CD8-positive, alpha-beta memory T cell (primary cell): ENCODE data around the gene TCL1A. TPM values are rescaled to one million over a fixed set of nuclear protein-coding genes. Genes with fewer than 3 reads are reported as not detected.
"Not testable (repeated sequence)": the region's sequence is repeated elsewhere in the genome, so short reads cannot be mapped to it uniquely, and the experiment has no call there.

Experiments used
- CTCF ChIA-PET: fragments of 350-600 bp; sonication (Branson Sonifier 250); formaldehyde crosslinking; loops from one replicate; lab custom pipeline; 2021; ENCODE audit warnings: antibody characterized with exemption; lab: Charles Lee
- POLR2A ChIA-PET: fragments of 350-600 bp; sonication (Branson Sonifier 250); formaldehyde crosslinking; loops from one replicate; lab custom pipeline; 2021; ENCODE audit warnings: antibody characterized with exemption; lab: Charles Lee
- DNase-seq, 5 donors: peaks; one replicate each; pipeline versions ENCODE4 v3.0.0 to v3.0.0-alpha.2; 2020 to 2022; ENCODE audit warnings: mixed read lengths in 1 of 5
- H3K27ac ChIP-seq: one replicate; pipeline ENCODE4 v1.7.0; 2013; ENCODE audit warnings: low read depth, mild to moderate bottlenecking, low read length, moderate library complexity
- H3K27me3 ChIP-seq: 2 replicates; pipeline ENCODE4 v1.7.0; 2013; ENCODE audit warnings: low read length, mild to moderate bottlenecking; ENCODE audit not compliant: insufficient read depth, poor library complexity, severe bottlenecking
- H3K36me3 ChIP-seq: 2 replicates; pipeline ENCODE4 v1.7.0; 2013; ENCODE audit warnings: mild to moderate bottlenecking, low read length, moderate library complexity; ENCODE audit not compliant: insufficient read depth
- H3K4me1 ChIP-seq: 2 replicates; pipeline ENCODE4 v1.7.0; 2013; ENCODE audit warnings: mild to moderate bottlenecking, low read length, moderate library complexity; ENCODE audit not compliant: insufficient read depth
- H3K4me3 ChIP-seq: 2 replicates; pipeline ENCODE4 v1.7.0; 2013; ENCODE audit warnings: mild to moderate bottlenecking, low read length
- H3K9me3 ChIP-seq: 2 replicates; pipeline ENCODE4 v1.7.0; 2013; ENCODE audit warnings: mild to moderate bottlenecking, low read length
- H3K27ac Mint-ChIP-seq, 8 donors: one replicate each; pipeline ENCODE4 v1.8.0; 2020 to 2021; ENCODE audit warnings: mixed read lengths in 8 of 8, mild to moderate bottlenecking in 6 of 8, inconsistent platforms in 3 of 8, moderate library complexity in 3 of 8
- H3K27me3 Mint-ChIP-seq, 2 donors: one replicate each; pipeline ENCODE4 v1.8.0; 2020 to 2021; ENCODE audit warnings: mixed read lengths in 2 of 2, mild to moderate bottlenecking in 1 of 2, moderate library complexity in 1 of 2
- H3K36me3 Mint-ChIP-seq, 3 donors: one replicate each; pipeline ENCODE4 v1.8.0; 2020 to 2021; ENCODE audit warnings: mixed read lengths in 3 of 3, inconsistent platforms in 1 of 3, mild to moderate bottlenecking in 1 of 3
- H3K4me1 Mint-ChIP-seq, 3 donors: one replicate each; pipeline ENCODE4 v1.8.0; 2020 to 2021; ENCODE audit warnings: mixed read lengths in 3 of 3, inconsistent platforms in 1 of 3, mild to moderate bottlenecking in 1 of 3
- H3K4me3 Mint-ChIP-seq, 7 donors: one replicate each; pipeline ENCODE4 v1.8.0; 2020 to 2021; ENCODE audit warnings: mixed read lengths in 7 of 7, mild to moderate bottlenecking in 6 of 7, moderate library complexity in 4 of 7, inconsistent platforms in 2 of 7
- H3K9me3 Mint-ChIP-seq, 5 donors: one replicate each; pipeline ENCODE4 v1.8.0; 2020 to 2022; ENCODE audit warnings: mixed read lengths in 5 of 5, mild to moderate bottlenecking in 3 of 5, moderate library complexity in 2 of 5, inconsistent platforms in 1 of 5
- polyA plus RNA-seq: library from polyadenylated mRNA; unstranded; fragments of 300-500 nt; fragmentation: Illumina TruSeq; gene quantifications from one replicate; pipeline ENCODE4 v1.2.3, GENCODE V29; 2021
- total RNA-seq, 2 experiments: library from RNA; stranded (reverse); gene quantifications; one replicate each; pipeline ENCODE4 v1.2.3, GENCODE V29; 2021

TCL1A gene
- not detected for total RNA-seq
- not detected for polyA plus RNA-seq

- no peak within 1 kb of the TSS for H3K4me3 ChIP-seq
- H3K27ac Mint-ChIP-seq: no peak within 1 kb of the TSS
These were observed at the start of gene TCL1A for GRCh38 chr14:95713596-95714371. Gene TCL1A (minus strand): TSS chr14:95714125. CDS start chr14:95714066, 59 bp downstream.

GRCh38 chr14:95763032-95763431 lies 49.1 kb upstream of the TCL1A start:
- CTCF ChIA-PET, DNase-seq: not testable (repeated sequence)
- peaks cover 20 to 38% of the 10 kb centered on the region in 2 donors for H3K27me3 Mint-ChIP-seq

More at GRCh38 chr14:95713596-95714371, at the start of gene TCL1A:
- no peak for DNase-seq
- no peaks in the 10 kb centered on the region for H3K9me3 ChIP-seq
- no peaks in the 10 kb centered on the region for H3K4me1 Mint-ChIP-seq
- no peaks in the 10 kb centered on the region for H3K36me3 Mint-ChIP-seq
- no peaks in the 10 kb centered on the region for H3K9me3 Mint-ChIP-seq
- H3K36me3 ChIP-seq: no peaks in the 10 kb centered on the region
- ChIA-PET CTCF (no interaction called here), POLR2A (no interaction called here)
- H3K27me3 Mint-ChIP-seq: peaks cover 16 to 43% of the 10 kb centered on the region in 2 donors
- H3K4me1 ChIP-seq: no peaks in the 10 kb centered on the region
- no peak within 1 kb of the TSS for H3K27ac ChIP-seq
- H3K27me3 ChIP-seq: no peaks in the 10 kb centered on the region
- no peak within 1 kb of the TSS for H3K4me3 Mint-ChIP-seq

GRCh38 chr14:95761436-95761835 lies 47.5 kb upstream of the TCL1A start:
- Mint-ChIP-seq H3K4me1 (no peaks in the 10 kb centered on the region), H3K9me3 (peaks cover 0 to 2% (median 0%) of the 10 kb centered on the region in 5 donors), H3K4me3 (no peak overlapping the region), H3K27ac (no peak overlapping the region), H3K27me3 (peaks cover 22 to 38% of the 10 kb centered on the region in 2 donors), H3K36me3 (no peaks in the 10 kb centered on the region)
- ChIA-PET CTCF (interaction anchor here (1.3 kb wide), 1 partner anchor 13 kb away, joined by 5 read pairs; no protein-coding TSS in a partner anchor), POLR2A (no interaction called here)
- H3K27ac ChIP-seq: no peak overlapping the region
- H3K27me3 ChIP-seq: no peaks in the 10 kb centered on the region
- H3K36me3 ChIP-seq: no peaks in the 10 kb centered on the region
- H3K4me1 ChIP-seq: no peaks in the 10 kb centered on the region
- H3K9me3 ChIP-seq: no peaks in the 10 kb centered on the region
- H3K4me3 ChIP-seq: no peak overlapping the region
- no peak for DNase-seq

More at GRCh38 chr14:95763032-95763431, 49.1 kb upstream of the TCL1A start:
- H3K27me3 ChIP-seq, H3K4me3 Mint-ChIP-seq, H3K27ac Mint-ChIP-seq, H3K9me3 Mint-ChIP-seq, H3K9me3 ChIP-seq, H3K36me3 Mint-ChIP-seq, POLR2A ChIA-PET, H3K4me1 ChIP-seq, H3K4me3 ChIP-seq, H3K4me1 Mint-ChIP-seq, H3K36me3 ChIP-seq, H3K27ac ChIP-seq: not testable (repeated sequence)

GRCh38 chr14:95760596-95760995 lies 46.7 kb upstream of the TCL1A start:
- H3K4me3 ChIP-seq: no peak overlapping the region
- Mint-ChIP-seq H3K4me1 (no peaks in the 10 kb centered on the region), H3K9me3 (peaks cover 0 to 2% (median 0%) of the 10 kb centered on the region in 5 donors), H3K27ac (no peak overlapping the region), H3K27me3 (peaks cover 22 to 41% of the 10 kb centered on the region in 2 donors), H3K4me3 (no peak overlapping the region), H3K36me3 (no peaks in the 10 kb centered on the region)
- no peak overlapping the region for H3K27ac ChIP-seq
- no peaks in the 10 kb centered on the region for H3K9me3 ChIP-seq
- H3K4me1 ChIP-seq: no peaks in the 10 kb centered on the region
- ChIA-PET POLR2A (no interaction called here), CTCF (interaction anchor here (1.3 kb wide), 1 partner anchor 14 kb away, joined by 5 read pairs; no protein-coding TSS in a partner anchor)
- H3K36me3 ChIP-seq: no peaks in the 10 kb centered on the region
- no peak for DNase-seq
- no peaks in the 10 kb centered on the region for H3K27me3 ChIP-seq

GRCh38 chr14:95759941-95760340 lies 46.0 kb upstream of the TCL1A start:
- ChIA-PET POLR2A (no interaction called here), CTCF (interaction anchor here (1.3 kb wide), 1 partner anchor 14 kb away, joined by 5 read pairs; no protein-coding TSS in a partner anchor)
- no peaks in the 10 kb centered on the region for H3K4me1 ChIP-seq
- Mint-ChIP-seq H3K27ac (no peak overlapping the region), H3K4me1 (no peaks in the 10 kb centered on the region), H3K36me3 (no peaks in the 10 kb centered on the region), H3K27me3 (peaks cover 22 to 43% of the 10 kb centered on the region in 2 donors), H3K4me3 (no peak overlapping the region), H3K9me3 (peaks cover 0 to 2% (median 0%) of the 10 kb centered on the region in 5 donors)
- H3K9me3 ChIP-seq: no peaks in the 10 kb centered on the region
- H3K36me3 ChIP-seq: no peaks in the 10 kb centered on the region
- H3K27me3 ChIP-seq: no peaks in the 10 kb centered on the region
- no peak for DNase-seq
- H3K27ac ChIP-seq: no peak overlapping the region
- no peak overlapping the region for H3K4me3 ChIP-seq

- Mint-ChIP-seq H3K27ac (no peak overlapping the region), H3K9me3 (peaks cover 0 to 2% (median 0%) of the 10 kb centered on the region in 5 donors), H3K4me3 (no peak overlapping the region), H3K4me1 (no peaks in the 10 kb centered on the region), H3K36me3 (no peaks in the 10 kb centered on the region), H3K27me3 (peaks cover 26 to 53% of the 10 kb centered on the region in 2 donors)
- no peak for DNase-seq
- H3K9me3 ChIP-seq: no peaks in the 10 kb centered on the region
- no peak overlapping the region for H3K4me3 ChIP-seq
- ChIA-PET POLR2A (no interaction called here), CTCF (no interaction called here)
- H3K27ac ChIP-seq: no peak overlapping the region
- H3K27me3 ChIP-seq: no peaks in the 10 kb centered on the region
- no peaks in the 10 kb centered on the region for H3K4me1 ChIP-seq
- H3K36me3 ChIP-seq: no peaks in the 10 kb centered on the region
These were observed 44.4 kb upstream of the TCL1A start for GRCh38 chr14:95758331-95758730.

GRCh38 chr14:95756751-95757150 lies 42.8 kb upstream of the TCL1A start:
- H3K9me3 Mint-ChIP-seq: peaks cover 0 to 2% (median 0%) of the 10 kb centered on the region in 5 donors
- Histone ChIP-seq H3K27me3 (no peaks in the 10 kb centered on the region), H3K27ac (no peak overlapping the region), H3K9me3 (no peaks in the 10 kb centered on the region), H3K4me3 (no peak overlapping the region), H3K36me3 (no peaks in the 10 kb centered on the region), H3K4me1 (no peaks in the 10 kb centered on the region)
- no peaks in the 10 kb centered on the region for H3K36me3 Mint-ChIP-seq
- H3K27me3 Mint-ChIP-seq: peaks cover 31 to 63% of the 10 kb centered on the region in 2 donors
- no peak for DNase-seq
- peak overlapping the region in 1 of 8 donors; percentile 50 for H3K27ac Mint-ChIP-seq
- H3K4me1 Mint-ChIP-seq: no peaks in the 10 kb centered on the region
- ChIA-PET CTCF (no interaction called here), POLR2A (no interaction called here)
- no peak overlapping the region for H3K4me3 Mint-ChIP-seq

GRCh38 chr14:95756127-95756526 lies 42.2 kb upstream of the TCL1A start:
- Mint-ChIP-seq H3K36me3 (no peaks in the 10 kb centered on the region), H3K27me3 (peaks cover 26 to 58% of the 10 kb centered on the region in 2 donors), H3K27ac (no peak overlapping the region), H3K4me1 (no peaks in the 10 kb centered on the region), H3K4me3 (no peak overlapping the region), H3K9me3 (peaks cover 0 to 2% (median 0%) of the 10 kb centered on the region in 5 donors)
- CTCF ChIA-PET: no interaction called here
- no peaks in the 10 kb centered on the region for H3K4me1 ChIP-seq
- H3K27ac ChIP-seq: no peak overlapping the region
- H3K4me3 ChIP-seq: no peak overlapping the region
- POLR2A ChIA-PET: no interaction called here
- H3K9me3 ChIP-seq: no peaks in the 10 kb centered on the region
- no peak for DNase-seq
- H3K27me3 ChIP-seq: no peaks in the 10 kb centered on the region
- no peaks in the 10 kb centered on the region for H3K36me3 ChIP-seq
